Mucosa of descending colon (tissue), 3 donors: Measurements from ENCODE around the gene SF3B2. TPM values are rescaled to one million over a fixed set of nuclear protein-coding genes. Genes with fewer than 3 reads are reported as not detected.
A peak's percentile ranks its signal among the peaks of the same experiment; 100 is the strongest.

Experiments
- ATAC-seq: fragments of 200-7000 bp; cut with Tn5 transposase; one replicate; pipeline ENCODE4 v1.9.1; 2020; ENCODE audit warnings: mild to moderate bottlenecking, moderate library complexity
- DNase-seq, 3 donors: peaks; one replicate each; pipeline ENCODE4 v3.0.0-alpha.2; 2020
- H3K36me3 ChIP-seq: fragments of 200-600 bp; one replicate; pipeline ENCODE4 v1.8.0; 2021; ENCODE audit warnings: low read depth, mild to moderate bottlenecking
- H3K4me1 ChIP-seq: fragments of 200-600 bp; one replicate; pipeline ENCODE4 v1.8.0; 2021; ENCODE audit warnings: low read depth, mild to moderate bottlenecking
- H3K4me3 ChIP-seq: fragments of 200-600 bp; one replicate; pipeline ENCODE4 v1.8.0; 2021; ENCODE audit warnings: mild to moderate bottlenecking
- H3K9me3 ChIP-seq: fragments of 200-600 bp; one replicate; pipeline ENCODE4 v1.8.0; 2021; ENCODE audit warnings: mild to moderate bottlenecking
- CTCF ChIP-seq: fragments of 200-600 bp; IDR thresholded peaks from one replicate; pipeline ENCODE4 v1.8.0; 2022; ENCODE audit warnings: antibody characterized with exemption, mild to moderate bottlenecking
- intact Hi-C, 2 donors: fragments of 100-400 bp; cut with DNase I in 1 of 2; cut with micrococcal nuclease in 1 of 2; formaldehyde crosslinking; loops; one replicate each; pipeline versions ENCODE4 v1.11.0 to v1.11.1; 2022; cut with DNase I, micrococcal nuclease
- total RNA-seq, 3 donors: library from RNA; stranded (reverse); fragmentation: NEBNext Ultra II Directional in 2 of 3; extraction: Animal tissue kit (Norgen Biotek cat#: 25700) in 2 of 3; gene quantifications; one replicate each; pipeline versions ENCODE4 v1.2.1 to v1.2.4, GENCODE V29; 2021 to 2023
- donor health status: DM: no; HTN: no; CAD: no; lungs with moderate emphysema.
- donor health status: DM: no; HTN: no; CAD: no.
- donor health status: DM: no; HTN: yes; CAD: no.

SF3B2 gene
- total RNA-seq, 3 donors from 2014 or later = 116 to 143 (median 135) TPM

GRCh38 chr11:66015454-66015881 is 36.7 kb upstream of the SF3B2 start:
- intact Hi-C loops = no loop called here
- Histone ChIP-seq H3K9me3 (no peaks in the 10 kb centered on the region), H3K4me1 (peaks cover 5% of the 10 kb centered on the region), H3K4me3 (no peak overlapping the region), H3K36me3 (no peaks in the 10 kb centered on the region)
- no peak for TF ChIP-seq CTCF
- DNase-seq = no peak
- no peak for ATAC-seq

GRCh38 chr11:66015936-66016792 is 36.0 kb upstream of the SF3B2 start:
- no peak for ATAC-seq
- intact Hi-C loops = no loop called here
- no peak for TF ChIP-seq CTCF

DNA sequence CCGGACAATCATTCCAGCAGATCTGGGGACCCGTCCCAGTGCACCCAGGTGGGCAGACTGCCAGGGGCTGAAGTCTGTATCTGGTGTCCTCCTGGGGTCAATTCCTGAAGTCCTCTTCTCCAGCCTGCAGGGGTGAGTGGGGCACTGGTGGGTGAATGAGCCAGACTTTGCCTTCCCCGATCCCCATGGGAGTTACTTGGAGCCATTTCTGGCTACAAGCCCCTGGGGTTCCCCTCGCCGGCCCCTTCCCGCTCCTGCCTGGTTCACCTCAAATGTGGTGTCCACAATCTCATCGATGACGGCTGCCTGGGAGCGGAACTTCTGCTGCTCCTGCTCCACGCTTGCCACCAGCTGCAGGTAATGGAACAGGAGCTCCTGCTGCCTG is 35.4 kb upstream of the SF3B2 start:
- no peak overlapping the region for H3K4me3 ChIP-seq
- no peak for DNase-seq

More at GRCh38 chr11:66015936-66016792, 36.0 kb upstream of the SF3B2 start:
- Histone ChIP-seq H3K36me3 (no peaks in the 10 kb centered on the region), H3K4me3 (no peak overlapping the region), H3K9me3 (no peaks in the 10 kb centered on the region), H3K4me1 (peaks cover 5% of the 10 kb centered on the region)
- peak in 1 of 3 donors; percentile 29 for DNase-seq

DNA sequence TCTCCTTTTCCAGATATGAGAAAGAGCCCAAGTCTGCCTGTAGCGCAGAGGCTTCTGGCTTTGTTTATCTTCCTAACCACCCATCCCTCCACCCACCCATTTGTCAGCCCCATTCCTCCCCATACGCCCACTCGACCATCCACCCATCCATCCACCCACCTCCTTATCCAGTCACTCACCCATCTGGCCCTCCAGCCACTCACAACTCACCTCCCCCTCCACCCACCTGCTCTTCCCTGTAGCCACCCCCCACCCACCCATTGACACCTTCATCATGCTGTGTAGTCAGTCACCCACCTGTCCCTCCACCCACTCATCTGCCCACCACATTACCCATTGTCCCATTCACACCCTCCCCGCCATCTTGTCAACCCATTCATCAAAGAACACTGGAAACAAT is 34.8 kb upstream of the SF3B2 start:
- Histone ChIP-seq H3K4me1 (no peaks in the 10 kb centered on the region), H3K4me3 (no peak overlapping the region), H3K9me3 (no peaks in the 10 kb centered on the region), H3K36me3 (no peaks in the 10 kb centered on the region)
- DNase-seq (no peak), ATAC-seq (no peak)
- intact Hi-C loops = no loop called here
- TF ChIP-seq CTCF = no peak

More for the DNA sequence above, 35.4 kb upstream of the SF3B2 start:
- intact Hi-C loops = no loop called here
- Histone ChIP-seq H3K4me1 (peaks cover 4% of the 10 kb centered on the region), H3K9me3 (no peaks in the 10 kb centered on the region), H3K36me3 (no peaks in the 10 kb centered on the region)
- ATAC-seq = no peak
- TF ChIP-seq CTCF = no peak

DNA sequence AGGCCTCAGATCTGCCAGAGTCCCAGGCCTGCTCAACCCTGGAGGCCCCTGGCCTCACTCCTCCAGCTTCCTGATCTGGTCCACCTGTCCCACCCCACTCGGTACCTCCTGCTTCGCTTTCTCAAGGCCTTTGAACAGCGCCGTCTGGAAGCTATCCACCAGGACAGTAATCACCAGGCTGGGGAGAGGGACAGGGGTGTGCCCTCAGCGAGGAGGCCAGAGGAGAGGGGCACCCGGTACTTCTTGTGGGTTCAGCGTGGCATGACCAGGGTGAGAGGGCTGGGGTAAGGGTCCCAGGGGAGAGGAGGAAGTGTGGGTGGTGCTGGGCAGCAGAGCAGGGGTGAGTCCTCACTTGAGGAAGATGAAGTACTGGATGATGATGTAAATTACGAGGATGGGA is 32.0 kb upstream of the SF3B2 start:
- intact Hi-C loops = no loop called here
- DNase-seq = no peak
- ATAC-seq = no peak
- H3K4me3 ChIP-seq = no peak overlapping the region
- H3K36me3 ChIP-seq = no peaks in the 10 kb centered on the region
- no peaks in the 10 kb centered on the region for H3K4me1 ChIP-seq
- no peak for TF ChIP-seq CTCF
- no peaks in the 10 kb centered on the region for H3K9me3 ChIP-seq
